OCI-LY3 (cell line): ENCODE measurements around the gene UXT.

Source experiments
- CTCF ChIP-seq: fragments of 200-600, 300-600 bp; sonication (generic); IDR thresholded peaks from 2 replicates; pipeline ENCODE4 v1.5.1; 2014; ENCODE audit warnings: antibody characterized with exemption, low read length, low read depth
- EZH2phosphoT487 ChIP-seq: fragments of 200-600 bp; shearing (Covaris generic); IDR thresholded peaks from 2 replicates; pipeline ENCODE4 v1.6.1; 2018; ENCODE audit warnings: antibody characterized with exemption, mixed run types, low read depth

- TF ChIP-seq CTCF (no peak), EZH2phosphoT487 (no peak)
Observed at GRCh38 chrX:47608130-47608810, 50.7 kb downstream of the UXT start.
